IPS DF 6.9 (cell line): ENCODE measurements around the gene HEXIM1.
"Not testable (repeated sequence)": the region's sequence is repeated elsewhere in the genome, so short reads cannot be mapped to it uniquely, and the experiment has no call there.

Experiments
- DNase-seq: peaks from one replicate; pipeline ENCODE4 v3.0.0-alpha.2; 2013; ENCODE audit warnings: low read depth, low spot score
- H3K27ac ChIP-seq: one replicate; pipeline ENCODE4 v1.5.1; 2013; ENCODE audit warnings: low read length, control low read depth
- H3K27me3 ChIP-seq: 2 replicates; pipeline ENCODE4 v1.6.1; 2013; ENCODE audit warnings: mild to moderate bottlenecking, low read length; ENCODE audit not compliant: control insufficient read depth, insufficient read depth
- H3K36me3 ChIP-seq: 2 replicates; pipeline ENCODE4 v1.6.1; 2013; ENCODE audit warnings: low read length; ENCODE audit not compliant: control insufficient read depth, insufficient read depth
- H3K4me1 ChIP-seq: 2 replicates; pipeline ENCODE4 v1.6.1; 2013; ENCODE audit warnings: low read length; ENCODE audit not compliant: control insufficient read depth, insufficient read depth
- H3K4me3 ChIP-seq: 2 replicates; pipeline ENCODE4 v1.5.1; 2013; ENCODE audit warnings: mild to moderate bottlenecking, low read length
- H3K9me3 ChIP-seq: 2 replicates; pipeline ENCODE4 v1.6.1; 2013; ENCODE audit warnings: low read length, inconsistent platforms; ENCODE audit not compliant: control insufficient read depth, insufficient read depth
- WGBS: extraction: QIAGEN DNeasy Blood & Tissue Kit; methylation state at CpG from one replicate; pipeline ENCODE4 v1.1.7; 2013; ENCODE audit warnings: mixed read lengths, missing lambda C conversion rate; ENCODE audit not compliant: insufficient read length, insufficient coverage; 5-methylcytosine and 5-hydroxymethylcytosine counted together

HEXIM1 gene

DNA sequence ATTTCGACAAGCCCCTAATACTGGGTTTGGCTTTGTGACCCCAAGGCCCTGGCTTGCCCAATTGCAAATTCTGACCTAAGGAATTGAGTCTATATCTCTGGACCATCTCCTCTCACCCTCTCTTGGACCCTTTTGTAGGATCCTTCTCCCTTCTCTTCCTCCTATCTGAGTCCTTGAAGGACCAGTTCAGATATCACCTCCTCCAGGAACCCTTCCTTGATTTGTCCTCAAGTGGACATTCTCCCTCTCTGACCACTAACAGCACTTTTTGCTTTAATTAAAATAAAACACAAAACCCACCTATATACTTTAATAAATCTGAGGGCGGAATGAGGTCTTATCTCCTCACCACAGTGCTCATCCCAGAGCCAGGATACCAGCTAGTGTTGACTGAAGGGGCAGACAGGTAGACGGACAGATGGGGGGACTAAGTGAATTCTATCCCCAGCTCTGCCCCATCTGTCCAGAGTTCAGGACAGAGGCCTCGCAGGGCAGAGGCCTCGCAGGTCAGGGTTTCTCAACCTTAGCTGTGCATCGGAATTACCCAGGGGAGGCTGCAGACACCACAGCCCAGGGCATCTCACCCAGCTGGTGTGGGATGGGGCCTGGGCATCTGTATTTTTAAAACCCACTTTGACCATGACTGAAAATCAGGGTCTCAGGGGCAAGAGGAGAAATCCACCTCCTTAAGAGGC lies 25.1 kb upstream of the HEXIM1 start:
- no CpG with 5 or more reads among the region's 6 CpGs for WGBS
- H3K9me3 ChIP-seq = no peaks in the 10 kb centered on the region
- H3K27ac ChIP-seq = no peak overlapping the region
- DNase-seq = no peak
- H3K4me1 ChIP-seq = peaks cover 6% of the 10 kb centered on the region; the same call in 1 of the 2 replicates
- no peaks in the 10 kb centered on the region for H3K36me3 ChIP-seq
- H3K4me3 ChIP-seq = no peak overlapping the region
- H3K27me3 ChIP-seq = no peaks in the 10 kb centered on the region

DNA sequence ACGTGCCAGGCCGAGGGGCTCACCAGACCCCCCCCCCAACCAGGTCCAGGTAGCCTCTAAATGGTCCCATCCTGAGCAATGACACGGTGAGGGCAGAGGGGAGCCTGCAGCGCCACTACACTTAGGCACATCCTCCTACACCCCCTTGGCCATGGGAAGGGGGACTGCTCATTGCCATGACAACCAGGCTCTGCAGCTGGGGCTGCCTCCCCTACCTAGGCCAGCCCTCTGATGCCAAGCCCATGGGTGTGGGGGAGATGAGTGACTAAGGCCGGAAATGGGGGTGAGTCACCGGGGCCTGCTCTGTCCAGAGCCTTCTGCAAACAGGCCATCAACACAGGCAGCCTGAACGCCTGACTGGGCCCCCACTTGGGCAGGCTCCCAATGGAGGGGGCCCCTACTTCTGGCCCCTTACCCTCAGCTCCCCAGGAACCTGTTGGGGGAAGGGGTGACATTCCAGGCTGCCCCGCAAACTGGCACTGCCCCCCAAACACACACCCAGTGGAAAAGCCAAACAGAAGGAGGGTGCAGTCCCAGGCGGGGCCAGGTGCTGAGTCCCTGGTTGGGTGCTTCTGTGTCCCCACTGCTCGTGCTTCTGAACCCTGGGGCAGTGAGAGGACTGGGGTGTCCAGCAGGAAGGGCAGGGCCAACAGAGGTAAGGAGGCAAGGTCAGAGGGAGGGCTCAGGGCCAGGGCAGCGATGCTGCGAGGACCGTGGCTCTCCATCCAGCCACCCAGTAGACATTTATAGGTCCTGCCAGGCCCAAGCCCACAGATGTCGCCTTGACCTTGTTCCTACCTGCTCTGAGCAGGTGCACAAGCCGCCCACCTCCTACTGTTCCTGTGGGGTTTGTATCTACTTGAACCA lies 24.1 kb upstream of the HEXIM1 start:
- no peak overlapping the region for H3K4me3 ChIP-seq
- H3K27ac ChIP-seq = no peak overlapping the region
- no peaks in the 10 kb centered on the region for H3K9me3 ChIP-seq
- H3K27me3 ChIP-seq = no peaks in the 10 kb centered on the region
- no peaks in the 10 kb centered on the region for H3K36me3 ChIP-seq
- WGBS = no CpG with 5 or more reads among the region's 15 CpGs
- H3K4me1 ChIP-seq = peaks cover 6% of the 10 kb centered on the region; the same call in 1 of the 2 replicates
- no peak for DNase-seq

DNA sequence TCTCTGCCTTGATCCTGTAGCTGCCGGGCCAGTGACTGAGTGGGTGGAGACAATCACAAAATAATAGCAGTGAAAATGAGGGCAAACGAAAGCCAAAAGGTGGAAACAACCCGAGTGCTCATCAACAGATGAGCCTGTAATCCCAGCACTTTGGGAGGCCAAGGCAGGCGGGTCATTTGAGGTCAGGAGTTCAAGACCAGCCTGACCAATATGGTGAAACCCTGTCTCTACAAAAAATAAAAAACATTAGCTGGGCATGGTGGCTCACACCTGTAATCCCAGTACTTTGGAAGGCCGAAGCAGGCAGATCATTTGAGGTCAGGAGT lies 23.5 kb upstream of the HEXIM1 start:
- not testable (repeated sequence) for DNase-seq, H3K27ac ChIP-seq, H3K27me3 ChIP-seq, H3K4me3 ChIP-seq, H3K4me1 ChIP-seq, H3K36me3 ChIP-seq, H3K9me3 ChIP-seq
- WGBS = no CpG with 5 or more reads among the region's 5 CpGs

DNA sequence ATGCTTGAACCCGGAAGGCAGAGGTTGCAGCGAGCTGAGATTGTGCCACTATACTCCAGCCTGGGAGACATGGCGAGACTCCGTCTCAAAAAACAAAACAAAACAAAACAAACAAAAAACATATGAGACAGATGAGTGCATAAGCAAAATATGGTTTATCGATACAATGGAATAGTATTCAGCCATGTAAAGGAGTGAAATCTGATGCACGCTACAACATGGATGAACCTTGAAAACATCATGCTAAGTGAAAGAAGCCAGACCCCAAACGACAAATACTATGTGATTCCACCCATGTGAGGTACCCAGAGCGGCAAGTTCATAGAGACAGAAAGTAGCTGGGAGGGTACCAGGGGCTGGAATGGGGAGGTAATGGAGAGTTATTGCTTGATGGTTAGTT lies 22.8 kb upstream of the HEXIM1 start:
- peaks cover 6% of the 10 kb centered on the region; the same call in 1 of the 2 replicates for H3K4me1 ChIP-seq
- no peak overlapping the region for H3K4me3 ChIP-seq
- no CpG with 5 or more reads among the region's 8 CpGs for WGBS
- no peaks in the 10 kb centered on the region for H3K9me3 ChIP-seq
- H3K27me3 ChIP-seq = no peaks in the 10 kb centered on the region
- no peak overlapping the region for H3K27ac ChIP-seq
- no peak for DNase-seq
- no peaks in the 10 kb centered on the region for H3K36me3 ChIP-seq

DNA sequence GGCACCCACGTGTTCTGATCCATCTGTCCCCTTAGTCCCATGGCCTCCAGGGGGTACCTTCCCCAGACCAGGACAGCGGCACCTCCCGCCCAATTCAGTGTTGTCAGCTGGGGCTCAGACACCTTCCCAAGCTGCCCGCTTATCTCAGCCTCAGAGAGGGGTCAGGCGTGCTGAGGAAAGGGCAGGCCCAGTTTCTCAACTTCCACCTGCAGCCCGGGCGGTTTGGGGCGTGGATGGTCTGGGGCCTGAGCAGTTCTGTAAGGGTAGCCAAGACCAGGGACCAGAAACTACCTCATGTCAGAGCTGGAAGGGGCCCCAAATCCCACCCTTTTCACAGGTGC lies 21.1 kb upstream of the HEXIM1 start:
- no peak overlapping the region for H3K27ac ChIP-seq

DNA sequence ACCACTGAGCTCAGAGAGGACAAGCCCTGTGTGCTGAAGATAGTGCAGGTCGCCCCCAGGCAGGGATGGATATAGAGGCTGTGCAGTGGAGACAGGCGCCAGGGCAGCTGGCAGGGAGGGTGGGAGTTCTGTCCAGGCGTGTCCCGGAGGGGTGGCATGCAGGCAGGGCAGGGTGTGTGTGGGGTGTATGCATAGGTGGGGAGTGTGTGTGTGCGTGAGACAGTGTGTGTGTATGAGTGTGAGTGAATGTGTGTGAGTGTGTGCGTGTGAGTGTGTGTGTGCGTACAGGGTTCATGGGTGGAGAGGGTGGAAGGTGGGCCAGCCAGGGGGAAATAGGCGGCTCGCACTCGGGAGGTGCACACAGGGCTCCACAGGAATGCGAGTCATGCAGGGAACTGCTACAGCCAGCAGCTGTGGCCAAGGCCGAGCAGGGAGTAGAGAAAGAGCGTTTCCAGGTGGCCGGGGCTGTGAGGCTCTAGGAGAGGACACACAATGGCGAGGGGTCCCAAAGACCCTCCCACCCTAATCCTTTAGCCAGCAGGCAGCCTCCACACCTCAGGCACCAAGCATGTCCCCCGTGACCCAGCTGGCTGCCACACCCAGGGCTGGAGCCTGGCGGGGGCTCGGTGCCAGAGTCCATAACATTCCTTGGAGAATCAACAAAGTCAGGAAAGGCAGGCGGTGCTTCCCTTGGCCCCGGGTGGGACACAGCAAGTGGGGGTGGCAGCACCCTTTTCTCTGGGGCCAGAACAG lies 20.6 kb upstream of the HEXIM1 start:
- Histone ChIP-seq H3K4me1 (0 out of 2 replicates have a peak, but pooled peaks cover 4% of the 10 kb centered on the region), H3K4me3 (no peak overlapping the region), H3K27ac (no peak overlapping the region), H3K9me3 (no peaks in the 10 kb centered on the region), H3K36me3 (no peaks in the 10 kb centered on the region), H3K27me3 (no peaks in the 10 kb centered on the region)
- WGBS = 100% methylated on average over 3 of the region's 20 CpGs
- DNase-seq = no peak

More for the DNA sequence above, 21.1 kb upstream of the HEXIM1 start:
- H3K9me3 ChIP-seq = no peaks in the 10 kb centered on the region
- no peak for DNase-seq
- WGBS = no CpG with 5 or more reads among the region's 8 CpGs
- no peaks in the 10 kb centered on the region for H3K27me3 ChIP-seq
- 0 out of 2 replicates have a peak, but pooled peaks cover 4% of the 10 kb centered on the region for H3K4me1 ChIP-seq
- H3K4me3 ChIP-seq = no peak overlapping the region
- no peaks in the 10 kb centered on the region for H3K36me3 ChIP-seq

DNA sequence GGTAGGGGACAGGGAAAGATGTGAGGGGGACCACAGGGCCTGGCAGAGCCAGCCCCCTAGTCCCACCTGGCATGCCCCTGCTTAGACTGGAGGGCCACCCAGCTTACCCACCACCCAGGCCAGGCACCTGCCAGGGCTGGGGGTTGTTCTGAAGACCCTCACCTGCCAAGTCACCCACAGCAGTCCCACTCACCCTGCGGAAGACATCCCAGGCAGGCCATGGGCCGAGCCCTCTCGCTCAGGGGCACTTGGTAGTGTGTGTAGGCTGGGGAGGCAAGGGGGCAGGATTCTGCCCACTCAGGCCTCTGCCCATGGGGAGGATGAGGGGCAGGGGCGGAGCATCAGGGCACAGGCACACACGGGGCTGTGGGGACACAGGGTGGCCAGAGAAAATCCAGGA lies 19.9 kb upstream of the HEXIM1 start:
- Histone ChIP-seq H3K27ac (no peak overlapping the region), H3K4me3 (no peak overlapping the region), H3K36me3 (no peaks in the 10 kb centered on the region), H3K9me3 (no peaks in the 10 kb centered on the region), H3K4me1 (0 out of 2 replicates have a peak, but pooled peaks cover 4% of the 10 kb centered on the region), H3K27me3 (no peaks in the 10 kb centered on the region)
- DNase-seq = no peak
- no CpG with 5 or more reads among the region's 5 CpGs for WGBS

DNA sequence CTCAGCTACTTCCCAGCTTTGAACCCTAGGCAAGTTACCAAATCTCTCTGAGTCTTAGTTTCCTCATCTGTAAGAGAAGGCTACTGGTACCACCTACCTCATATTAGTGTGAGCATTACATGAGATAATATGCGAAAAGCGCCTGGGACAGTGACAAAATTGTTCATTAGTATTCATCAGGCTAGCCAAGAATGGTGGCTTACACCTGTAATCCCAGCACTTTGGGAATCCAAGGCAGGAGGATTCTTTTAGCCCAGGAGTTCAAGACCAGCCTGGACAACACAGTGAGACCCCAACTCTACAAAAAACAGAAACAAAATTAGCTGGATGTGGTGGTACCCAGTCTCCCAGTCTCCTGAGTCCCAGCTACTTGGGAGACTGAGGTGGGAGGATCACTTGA lies 19.3 kb upstream of the HEXIM1 start:
- WGBS = no CpG with 5 or more reads among the region's 2 CpGs

DNA sequence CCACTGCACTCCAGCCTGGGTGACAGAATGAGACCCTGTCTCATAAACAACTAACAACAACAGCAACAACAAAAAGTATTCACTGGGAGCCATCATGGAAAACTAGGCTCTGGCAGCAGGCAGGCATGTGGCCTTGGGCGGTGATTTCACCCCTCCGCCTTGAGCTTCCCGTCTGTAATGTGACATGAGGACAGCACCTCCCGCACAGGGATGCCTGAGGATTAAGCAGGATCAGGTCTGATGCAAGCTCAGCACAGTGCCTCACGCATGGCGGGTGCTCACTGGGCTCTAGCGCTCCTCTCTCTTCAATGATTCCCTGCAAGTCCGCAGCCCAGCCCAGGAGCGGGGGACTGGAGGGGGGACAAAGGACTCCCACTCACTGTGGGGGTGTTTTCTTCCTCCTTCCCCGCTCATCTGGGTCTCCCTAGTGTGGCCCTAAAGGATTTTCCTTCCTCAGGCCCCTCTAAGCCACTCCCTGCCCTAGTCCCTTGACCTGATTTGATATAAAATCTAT lies 18.8 kb upstream of the HEXIM1 start:
- no CpG with 5 or more reads among the region's 10 CpGs for WGBS
- no peaks in the 10 kb centered on the region for H3K27me3 ChIP-seq
- no peak overlapping the region for H3K27ac ChIP-seq
- no peak for DNase-seq
- H3K4me1 ChIP-seq = 0 out of 2 replicates have a peak, but pooled peaks cover 4% of the 10 kb centered on the region
- no peak overlapping the region for H3K4me3 ChIP-seq
- no peaks in the 10 kb centered on the region for H3K36me3 ChIP-seq
- H3K9me3 ChIP-seq = no peaks in the 10 kb centered on the region

More for the DNA sequence above, 19.3 kb upstream of the HEXIM1 start:
- 0 out of 2 replicates have a peak, but pooled peaks cover 4% of the 10 kb centered on the region for H3K4me1 ChIP-seq
- H3K9me3 ChIP-seq = no peaks in the 10 kb centered on the region
- H3K27ac ChIP-seq = no peak overlapping the region
- no peak for DNase-seq
- H3K36me3 ChIP-seq = no peaks in the 10 kb centered on the region
- no peak overlapping the region for H3K4me3 ChIP-seq
- no peaks in the 10 kb centered on the region for H3K27me3 ChIP-seq
